ENCODE results near the gene KIF27. TPM values are rescaled to one million over a fixed set of nuclear protein-coding genes. Genes with fewer than 3 reads are reported as not detected.

The KIF27 gene
- total and polyA plus RNA-seq, 4 donors = 0.55 to 5.1 (median 1.6) TPM

- no peak overlapping the region for H3K27ac ChIP-seq (ENCODE audit: low read depth in 1 of 2, low read length in 2 of 2)
- H3K4me3 ChIP-seq (ENCODE audit: low read depth in 1 of 3, low read length in 3 of 3) = no peak overlapping the region
- no peaks in the 10 kb centered on the region for H3K9me3 ChIP-seq (ENCODE audit: control insufficient read depth in 4 of 4, low read length in 3 of 4)
- no peaks in the 10 kb centered on the region for H3K27me3 ChIP-seq (ENCODE audit: control insufficient read depth in 4 of 4, insufficient read depth in 4 of 4, low read length in 3 of 4)
- H3K9ac ChIP-seq (ENCODE audit: low read depth in 1 of 2, low read length in 2 of 2) = no peak overlapping the region
- H3K36me3 ChIP-seq (ENCODE audit: control insufficient read depth in 4 of 4, insufficient read depth in 3 of 4, low read depth in 1 of 4, low read length in 3 of 4) = peaks cover 0 to 21% (median 12%) of the 10 kb centered on the region in 4 donors
- 94% methylated on average over 2 of the region's 2 CpGs for WGBS
- DNase-seq (ENCODE audit: low spot score) = no peak
- H3K4me1 ChIP-seq (ENCODE audit: control insufficient read depth in 4 of 4, insufficient read depth in 4 of 4, low read length in 3 of 4) = no peaks in the 10 kb centered on the region
- no peak for TF ChIP-seq EGR1 (IDR thresholded peaks at IDR 0.05; ENCODE audit: low read depth in 2 of 2)
- TF ChIP-seq ATF3 (IDR thresholded peaks at IDR 0.05) = no peak
- TF ChIP-seq YY1 (IDR thresholded peaks at IDR 0.05) = no peak
- TF ChIP-seq CTCF (IDR thresholded peaks at IDR 0.05; ENCODE audit: low read depth, low read length, missing input control) = no peak
- no peak for TF ChIP-seq TAF1 (conservative IDR thresholded peaks at IDR 0.05)
- TF ChIP-seq NR2F2 (IDR thresholded peaks at IDR 0.05) = no peak
These were observed 127.2 kb downstream of the KIF27 start for GRCh38 chr9:83794051-83794450.

GRCh38 chr9:83792746-83793145 is 128.5 kb downstream of the KIF27 start:
- H3K27me3 ChIP-seq (ENCODE audit: control insufficient read depth in 4 of 4, insufficient read depth in 4 of 4, low read length in 3 of 4) = no peaks in the 10 kb centered on the region
- no peak for DNase-seq (ENCODE audit: low spot score)
- no peaks in the 10 kb centered on the region for H3K9me3 ChIP-seq (ENCODE audit: control insufficient read depth in 4 of 4, low read length in 3 of 4)
- no peak overlapping the region for H3K4me3 ChIP-seq (ENCODE audit: low read depth in 1 of 3, low read length in 3 of 3)
- no peaks in the 10 kb centered on the region for H3K4me1 ChIP-seq (ENCODE audit: control insufficient read depth in 4 of 4, insufficient read depth in 4 of 4, low read length in 3 of 4)
- no peak overlapping the region for H3K27ac ChIP-seq (ENCODE audit: low read depth in 1 of 2, low read length in 2 of 2)
- TF ChIP-seq HNF4A (conservative IDR thresholded peaks at IDR 0.05) = no peak
- no peak for TF ChIP-seq FOXA1 (IDR thresholded peaks at IDR 0.05)
- TF ChIP-seq GABPA (IDR thresholded peaks at IDR 0.05 in 1 of 2, conservative IDR thresholded peaks at IDR 0.05 in 1 of 2) = no peak
- TF ChIP-seq RAD21 (IDR thresholded peaks at IDR 0.05) = no peak
- no peak for TF ChIP-seq YY1 (IDR thresholded peaks at IDR 0.05)
- TF ChIP-seq CTCF (IDR thresholded peaks at IDR 0.05; ENCODE audit: low read depth, low read length, missing input control) = no peak
- peaks cover 0 to 9% (median 5%) of the 10 kb centered on the region in 4 donors for H3K36me3 ChIP-seq (ENCODE audit: control insufficient read depth in 4 of 4, insufficient read depth in 3 of 4, low read depth in 1 of 4, low read length in 3 of 4)
- WGBS = 88% methylated on average over 1 of the region's 1 CpG
- H3K9ac ChIP-seq (ENCODE audit: low read depth in 1 of 2, low read length in 2 of 2) = no peak overlapping the region

Other genes starting within 250 kb of the KIF27 start
- gene UBQLN1, start 213.5 kb downstream of the KIF27 start, total RNA-seq = 10 to 100 TPM; 77.3 to 88.8 TPM
- 10 to 100 TPM; 42.7 to 48.9 TPM for gene UBQLN1, start 213.5 kb downstream of the KIF27 start, polyA plus RNA-seq
- 1 to 10 TPM; 3.5 to 6.1 TPM for gene GKAP1, start 103.7 kb downstream of the KIF27 start, total RNA-seq
- gene GKAP1, start 103.7 kb downstream of the KIF27 start, polyA plus RNA-seq = 10 to 100 TPM in 1 of 2 donors, 1 to 10 TPM in 1; 3.2 to 10.9 TPM
- gene HNRNPK, start 58.8 kb upstream of the KIF27 start, total RNA-seq = 100 to 1,000 TPM; 281 to 403 TPM
- gene HNRNPK, start 58.8 kb upstream of the KIF27 start, polyA plus RNA-seq = 100 to 1,000 TPM; 137 to 182 TPM
- 10 to 100 TPM in 1 of 2 donors, 1 to 10 TPM in 1; 5.4 to 10.4 TPM for gene RMI1, start 59.4 kb upstream of the KIF27 start, total RNA-seq
- 1 to 10 TPM; 2.0 to 2.6 TPM for gene RMI1, start 59.4 kb upstream of the KIF27 start, polyA plus RNA-seq

Measured in liver (tissue), 9 donors.